GM23248 (cell line): ENCODE results near the gene KRTAP29-1. TPM values are rescaled to one million over a fixed set of nuclear protein-coding genes. Genes with fewer than 3 reads are reported as not detected.

Source experiments
- DNase-seq: peaks from one replicate; pipeline ENCODE4 v3.0.0-alpha.2; 2015
- H2AFZ ChIP-seq: fragments of 200-600 bp; sonication (generic); 2 replicates; pipeline ENCODE4 v1.6.1; 2016; ENCODE audit warnings: antibody characterized with exemption
- H3F3A ChIP-seq: fragments of 200-600 bp; sonication (generic); 2 replicates; pipeline ENCODE4 v1.6.1; 2016; ENCODE audit warnings: mild to moderate bottlenecking, antibody characterized with exemption, mixed run types; ENCODE audit not compliant: insufficient read depth
- H3K27ac ChIP-seq: fragments of 200-600 bp; sonication (generic); 2 replicates; pipeline ENCODE4 v1.5.1; 2016; ENCODE audit warnings: mild to moderate bottlenecking
- H3K27me3 ChIP-seq: fragments of 200-600 bp; sonication (generic); replicated peaks from 2 replicates; pipeline ENCODE4 v1.6.1; 2016; ENCODE audit warnings: mild to moderate bottlenecking; ENCODE audit not compliant: insufficient read depth
- H3K36me3 ChIP-seq: fragments of 200-600 bp; sonication (generic); 2 replicates; pipeline ENCODE4 v1.6.1; 2016; ENCODE audit warnings: low read depth, mild to moderate bottlenecking
- H3K4me1 ChIP-seq: fragments of 200-600 bp; sonication (generic); 2 replicates; pipeline ENCODE4 v1.6.1; 2016; ENCODE audit warnings: mild to moderate bottlenecking; ENCODE audit not compliant: insufficient read depth
- H3K4me2 ChIP-seq: fragments of 200-600 bp; sonication (generic); one replicate; pipeline ENCODE4 v1.6.1; 2016; ENCODE audit warnings: mild to moderate bottlenecking; ENCODE audit not compliant: unreplicated experiment
- H3K4me3 ChIP-seq: fragments of 200-600 bp; sonication (generic); 2 replicates; pipeline ENCODE4 v1.5.1; 2016; ENCODE audit warnings: mild to moderate bottlenecking
- H3K79me2 ChIP-seq: fragments of 200-600 bp; sonication (generic); 2 replicates; pipeline ENCODE4 v1.6.1; 2016; ENCODE audit warnings: mild to moderate bottlenecking; ENCODE audit not compliant: insufficient read depth
- H3K9ac ChIP-seq: fragments of 200-600 bp; sonication (generic); 2 replicates; pipeline ENCODE4 v1.6.1; 2016; ENCODE audit warnings: mild to moderate bottlenecking
- H3K9me2 ChIP-seq: fragments of 200-600 bp; sonication (generic); 2 replicates; pipeline ENCODE4 v1.6.1; 2016; ENCODE audit warnings: mixed run types, mild to moderate bottlenecking, moderate library complexity; ENCODE audit not compliant: insufficient read depth
- H3K9me3 ChIP-seq: fragments of 200-600 bp; sonication (generic); one replicate; pipeline ENCODE4 v1.6.1; 2017; ENCODE audit warnings: low read depth
- H4K20me1 ChIP-seq: fragments of 200-600 bp; sonication (generic); 2 replicates; pipeline ENCODE4 v1.6.0; 2016; ENCODE audit not compliant: insufficient read depth
- EZH2 ChIP-seq: fragments of 200-600 bp; sonication (generic); IDR thresholded peaks from 2 replicates; pipeline ENCODE4 v1.6.1; 2018; ENCODE audit warnings: antibody characterized with exemption, mild to moderate bottlenecking; ENCODE audit not compliant: insufficient read depth, poor library complexity, severe bottlenecking
- EZH2phosphoT487 ChIP-seq: fragments of 200-600 bp; sonication (generic); IDR thresholded peaks from 2 replicates; pipeline ENCODE4 v1.6.1; 2018; ENCODE audit warnings: antibody characterized with exemption, moderate library complexity, mild to moderate bottlenecking, low read depth; ENCODE audit not compliant: insufficient read depth
- WGBS, 2 experiments: methylation state at CpG; one replicate each; pipeline ENCODE4 v1.1.6; 2015 to 2017; ENCODE audit warnings: low lambda C conversion rate in 2 of 2, low coverage in 1 of 2; ENCODE audit errors: missing lambda C conversion rate in 2 of 2; 5-methylcytosine and 5-hydroxymethylcytosine counted together
- in situ Hi-C: fragments of 300-500 bp; cut with MboI; formaldehyde crosslinking; loops from 2 replicates; pipeline ENCODE4 v1.15.0; 2020
- polyA plus RNA-seq: library from polyadenylated mRNA; unstranded; fragments of >200 nt; fragmentation: Nextera tagmentation; extraction: Ambion mirVana; gene quantifications from 2 replicates; pipeline ENCODE4 v1.2.1, GENCODE V29; 2016
- total RNA-seq: library from RNA; depleted of rRNA; stranded (reverse); fragments of >200 nt; shearing (Covaris generic); gene quantifications from 2 replicates; pipeline ENCODE4 v1.2.3, GENCODE V29; 2014

The KRTAP29-1 gene
- total and polyA plus RNA-seq, 2 experiments from 2014 or later, result not detected

- Histone ChIP-seq H2AFZ (no peak overlapping the region), H3K27ac (no peak overlapping the region), H3K4me2 (no peak overlapping the region), H3F3A (no peaks in the 10 kb centered on the region), H3K36me3 (no peaks in the 10 kb centered on the region), H3K79me2 (no peaks in the 10 kb centered on the region), H3K9me2 (no peaks in the 10 kb centered on the region), H3K27me3 (no peaks in the 10 kb centered on the region), H3K4me3 (no peak overlapping the region), H3K9ac (no peak overlapping the region), H3K4me1 (no peaks in the 10 kb centered on the region), H3K9me3 (no peaks in the 10 kb centered on the region), H4K20me1 (no peaks in the 10 kb centered on the region)
- no peak for DNase-seq
- in situ Hi-C loops, result loop anchor here (25.0 kb wide), 1 partner anchor 316 kb away; no protein-coding TSS in a partner anchor
- TF ChIP-seq EZH2phosphoT487 (no peak), EZH2 (no peak)
- WGBS, 2 experiments, result 92 to 95% methylated on average over 3 of the region's 3 CpGs
Observed at GRCh38 chr17:41345992-41346391, 43.3 kb upstream of the KRTAP29-1 start.

DNA sequence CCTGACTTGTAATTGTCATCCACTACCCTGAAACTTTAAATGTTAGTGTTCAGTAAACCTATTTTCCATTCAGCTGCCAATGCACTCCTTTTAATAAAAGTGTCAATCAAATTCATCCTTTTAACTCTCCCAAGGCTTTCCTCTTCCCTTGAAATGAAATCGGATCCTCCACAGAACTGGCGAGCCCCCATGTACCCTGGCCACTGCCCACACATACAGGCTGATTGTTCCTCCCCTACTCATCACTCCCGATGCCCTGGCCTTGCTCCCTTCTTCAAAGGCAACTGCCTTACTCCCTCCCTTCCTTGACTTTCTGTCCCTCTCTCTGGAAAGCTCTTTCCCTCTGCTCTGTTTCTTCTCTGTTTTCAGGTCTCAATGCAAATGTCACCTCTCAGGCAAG, 40.4 kb upstream of the KRTAP29-1 start:
- no peaks in the 10 kb centered on the region for H3K4me1 ChIP-seq
- no peak for TF ChIP-seq EZH2
- TF ChIP-seq EZH2phosphoT487, result no peak
- no peak for DNase-seq
- H3K79me2 ChIP-seq, result no peaks in the 10 kb centered on the region
- H3F3A ChIP-seq, result peaks cover 11% of the 10 kb centered on the region; the same call in 1 of the 2 replicates
- H3K4me2 ChIP-seq, result no peak overlapping the region
- no peak overlapping the region for H2AFZ ChIP-seq
- H4K20me1 ChIP-seq, result no peaks in the 10 kb centered on the region
- WGBS, 2 experiments, result 45 to 55% methylated on average over 3 of the region's 3 CpGs
- H3K27me3 ChIP-seq, result no peaks in the 10 kb centered on the region
- no peaks in the 10 kb centered on the region for H3K9me2 ChIP-seq
- H3K4me3 ChIP-seq, result no peak overlapping the region
- in situ Hi-C loops, result loop anchor here (25.0 kb wide), 1 partner anchor 319 kb away; no protein-coding TSS in a partner anchor
- H3K36me3 ChIP-seq, result no peaks in the 10 kb centered on the region
- no peak overlapping the region for H3K27ac ChIP-seq
- H3K9ac ChIP-seq, result no peak overlapping the region
- H3K9me3 ChIP-seq, result no peaks in the 10 kb centered on the region

DNA sequence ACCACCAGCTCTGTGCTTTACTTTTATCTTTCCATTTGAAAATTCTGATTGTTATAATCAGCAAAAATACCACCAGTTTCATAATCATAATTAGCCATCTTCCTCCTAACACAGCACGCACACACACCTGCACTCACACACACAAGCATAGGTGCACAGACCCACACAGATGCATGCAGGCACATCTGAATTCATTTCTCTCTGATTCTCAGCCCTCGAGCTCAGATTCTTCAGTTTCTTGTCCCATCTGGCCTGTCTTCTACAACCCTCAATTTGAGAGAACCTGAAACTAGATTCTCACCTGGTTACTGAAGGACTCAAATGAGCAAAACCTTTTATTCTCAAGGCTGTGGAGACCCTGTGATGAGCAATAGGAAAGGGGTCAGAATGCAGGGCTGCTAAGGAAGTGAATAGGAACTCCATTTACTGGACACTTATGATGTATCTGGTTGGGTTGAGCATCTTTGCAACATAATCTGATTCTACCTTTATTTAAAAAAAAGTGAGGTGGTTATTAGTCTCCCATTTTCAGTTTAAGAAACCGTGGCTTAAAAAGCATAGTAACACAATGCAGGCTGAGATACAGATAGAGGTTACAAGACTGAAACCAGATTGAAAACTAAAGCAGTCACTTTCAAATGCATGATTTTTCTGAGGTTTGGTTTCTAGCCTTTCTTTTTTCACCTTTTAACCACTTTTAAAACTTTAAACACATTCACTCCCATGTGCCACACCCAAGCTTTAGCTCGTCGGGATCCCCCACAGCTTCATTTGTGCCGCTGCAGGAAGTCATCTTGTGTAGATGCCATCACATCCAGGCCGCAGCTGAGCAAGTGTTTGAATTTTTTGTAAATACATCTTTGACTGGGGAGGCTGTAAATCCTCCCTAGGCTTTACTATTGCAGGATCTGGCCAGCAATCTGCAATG, 38.5 kb upstream of the KRTAP29-1 start:
- Histone ChIP-seq H3K27ac (no peak overlapping the region), H3K9me3 (no peaks in the 10 kb centered on the region), H3K9me2 (no peaks in the 10 kb centered on the region), H3K79me2 (no peaks in the 10 kb centered on the region), H3K4me1 (no peaks in the 10 kb centered on the region), H3K4me3 (no peak overlapping the region), H3K27me3 (no peaks in the 10 kb centered on the region), H3K9ac (no peak overlapping the region), H3F3A (peaks cover 11% of the 10 kb centered on the region; the same call in 1 of the 2 replicates), H2AFZ (no peak overlapping the region), H3K36me3 (no peaks in the 10 kb centered on the region), H3K4me2 (no peak overlapping the region), H4K20me1 (no peaks in the 10 kb centered on the region)
- no peak for TF ChIP-seq EZH2
- TF ChIP-seq EZH2phosphoT487, result no peak
- WGBS, 2 experiments, result 70 to 71% methylated on average over 7 of the region's 7 CpGs
- in situ Hi-C loops, result loop anchor here (25.0 kb wide), 1 partner anchor 321 kb away; no protein-coding TSS in a partner anchor
- no peak for DNase-seq

DNA sequence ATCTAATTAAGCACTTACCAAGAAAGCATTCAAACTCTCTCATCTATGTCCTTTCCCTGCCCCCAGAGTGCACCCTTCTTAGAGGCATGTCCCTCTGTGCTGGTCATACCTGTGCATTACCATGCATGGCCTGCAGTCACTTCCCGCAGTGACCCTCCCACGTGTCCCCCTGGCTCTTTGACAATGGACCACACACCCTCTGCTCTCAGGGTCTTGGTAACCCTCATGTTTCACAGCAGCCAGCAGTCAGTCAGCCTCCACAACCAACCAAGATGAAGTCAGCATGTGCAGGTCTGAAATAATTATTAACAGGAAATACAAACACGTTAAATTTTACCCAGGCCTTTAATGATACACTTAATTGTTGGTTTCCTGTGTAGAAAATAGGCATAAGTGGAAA, 37.8 kb upstream of the KRTAP29-1 start:
- Histone ChIP-seq H3F3A (peaks cover 11% of the 10 kb centered on the region; the same call in 1 of the 2 replicates), H3K79me2 (no peaks in the 10 kb centered on the region), H3K9ac (no peak overlapping the region), H3K4me3 (no peak overlapping the region), H3K4me2 (no peak overlapping the region), H3K36me3 (no peaks in the 10 kb centered on the region), H4K20me1 (no peaks in the 10 kb centered on the region), H3K9me2 (no peaks in the 10 kb centered on the region), H3K27me3 (no peaks in the 10 kb centered on the region), H2AFZ (no peak overlapping the region), H3K4me1 (no peaks in the 10 kb centered on the region), H3K27ac (no peak overlapping the region), H3K9me3 (no peaks in the 10 kb centered on the region)
- TF ChIP-seq EZH2 (no peak), EZH2phosphoT487 (no peak)
- DNase-seq, result no peak
- 12 to 14% methylated on average over 3 of the region's 3 CpGs for WGBS, 2 experiments
- in situ Hi-C loops, result loop anchor here (25.0 kb wide), 1 partner anchor 322 kb away; no protein-coding TSS in a partner anchor
